Endothelial cell of umbilical vein (primary cell): ENCODE results near the gene DNAJC11. TPM values are rescaled to one million over a fixed set of nuclear protein-coding genes. Genes with fewer than 3 reads are reported as not detected.

ENCODE experiments used
- BruUV-seq: library from RNA; stranded (reverse); fragments of 400-500 nt; replicated peaks from 2 replicates; lab custom pipeline; 2021; lab: Mats Ljungman, UMichigan
- CTCF ChIA-PET: fragments of 300-600, 350-600 bp; sonication (Branson Sonifier 250); formaldehyde crosslinking; loops from one replicate; lab custom pipeline; 2021; ENCODE audit warnings: antibody characterized with exemption, inconsistent platforms; lab: Charles Lee
- POLR2A ChIA-PET: fragments of 300-600, 350-600 bp; sonication (Branson Sonifier 250); formaldehyde crosslinking; loops from one replicate; lab custom pipeline; 2021; ENCODE audit warnings: antibody characterized with exemption, inconsistent platforms; lab: Charles Lee
- DNase-seq: peaks from one replicate; pipeline ENCODE4 v3.0.0-alpha.2; 2011; ENCODE audit warnings: low read depth, low spot score
- FAIRE-seq: peaks from 2 replicates; lab custom pipeline; 2011; peaks lifted over from hg19 to GRCh38; lab: Jason Lieb, UNC
- H2AFZ ChIP-seq: 2 replicates; pipeline ENCODE4 v1.6.0; 2012; ENCODE audit warnings: low read depth, low read length, control low read depth, inconsistent platforms
- H3K27ac ChIP-seq: 2 replicates; pipeline ENCODE4 v1.5.1; 2011; ENCODE audit warnings: low read depth, mild to moderate bottlenecking, control low read depth, low read length, moderate library complexity; ENCODE audit not compliant: insufficient read depth
- H3K27me3 ChIP-seq, 2 experiments: 2 replicates each; pipeline versions ENCODE4 v1.6.0 to v1.6.1; 2011; ENCODE audit warnings: low read length in 2 of 2, mixed read lengths in 1 of 2; ENCODE audit not compliant: control insufficient read depth in 2 of 2, insufficient read depth in 2 of 2
- H3K36me3 ChIP-seq, 2 experiments: 2 replicates in 1 of 2; 3 replicates in 1 of 2; pipeline ENCODE4 v1.5.1; 2011; ENCODE audit warnings: low read length in 2 of 2, mild to moderate bottlenecking in 1 of 2, moderate library complexity in 1 of 2; ENCODE audit not compliant: control insufficient read depth in 2 of 2, insufficient read depth in 2 of 2; ENCODE audit errors: extremely low read depth in 1 of 2
- H3K4me1 ChIP-seq: 3 replicates; pipeline ENCODE4 v1.5.1; 2011; ENCODE audit warnings: mild to moderate bottlenecking, low read length; ENCODE audit not compliant: control insufficient read depth, insufficient read depth; ENCODE audit errors: extremely low read depth
- H3K4me2 ChIP-seq: 2 replicates; pipeline ENCODE4 v1.6.1; 2011; ENCODE audit warnings: low read length, control low read depth, mixed read lengths; ENCODE audit not compliant: insufficient read depth
- H3K4me3 ChIP-seq, 3 experiments: fragments of 200-600 bp in 1 of 3; sonication (generic), shearing (Covaris generic) in 1 of 3; replicated peaks in 1 of 3; 2 replicates each; pipeline ENCODE4 v1.5.1; 2011 to 2016; ENCODE audit warnings: control low read depth in 3 of 3, low read length in 3 of 3, mild to moderate bottlenecking in 2 of 3, inconsistent platforms in 1 of 3, low read depth in 1 of 3, moderate library complexity in 1 of 3; ENCODE audit not compliant: insufficient read depth in 1 of 3
- H3K79me2 ChIP-seq: 2 replicates; pipeline ENCODE4 v1.6.0; 2012; ENCODE audit warnings: low read length, inconsistent platforms; ENCODE audit not compliant: control insufficient read depth, insufficient read depth
- H3K9ac ChIP-seq: replicated peaks from 2 replicates; pipeline ENCODE3; 2011; ENCODE audit warnings: low read length, control low read depth; ENCODE audit not compliant: insufficient read depth; ENCODE audit errors: extremely low read depth
- H3K9me1 ChIP-seq: replicated peaks from 3 replicates; pipeline ENCODE4 v1.6.0; 2011; ENCODE audit warnings: mild to moderate bottlenecking, low read length; ENCODE audit not compliant: control insufficient read depth, insufficient read depth; ENCODE audit errors: extremely low read depth
- H3K9me3 ChIP-seq: replicated peaks from 2 replicates; pipeline ENCODE4 v1.5.1; 2012; ENCODE audit warnings: low read length, inconsistent platforms; ENCODE audit not compliant: control insufficient read depth, insufficient read depth
- H4K20me1 ChIP-seq: replicated peaks from 2 replicates; pipeline ENCODE3; 2011; ENCODE audit warnings: mild to moderate bottlenecking, low read length; ENCODE audit not compliant: control insufficient read depth, insufficient read depth; ENCODE audit errors: extremely low read depth
- JUN ChIP-seq: IDR thresholded peaks from 2 replicates; pipeline ENCODE4 v1.6.1; 2011; ENCODE audit warnings: borderline replicate concordance, low read depth; ENCODE audit not compliant: insufficient read length, insufficient read depth
- MYC ChIP-seq: IDR thresholded peaks from one replicate; pipeline ENCODE4 v1.6.1; 2011; ENCODE audit warnings: mild to moderate bottlenecking, low read depth, low read length
- POLR2A ChIP-seq: IDR thresholded peaks from 2 replicates; pipeline ENCODE4 v1.6.1; 2012; ENCODE audit warnings: low read depth, mild to moderate bottlenecking, control low read depth, low read length
- POLR2AphosphoS5 ChIP-seq: IDR thresholded peaks from 2 replicates; pipeline ENCODE4 v1.6.1; 2012; ENCODE audit warnings: low read depth, mild to moderate bottlenecking, control low read depth, low read length, moderate library complexity; ENCODE audit not compliant: insufficient read depth
- dilution Hi-C: fragments of 300-500 bp; cut with MboI; formaldehyde crosslinking; loops from one replicate; pipeline ENCODE4 v1.15.0; 2019; ENCODE audit warnings: low sequenced_read_pairs; ENCODE audit not compliant: extremely low pct_ligation_motif_present
- intact Hi-C: fragments of 100-400 bp; cut with micrococcal nuclease; formaldehyde crosslinking; loops from one replicate; pipeline ENCODE4 v1.10.0; 2022
- polyA plus RNA-seq, 4 experiments: library from polyadenylated mRNA; depleted of rRNA in 3 of 4; stranded (reverse) in 3 of 4; unstranded in 1 of 4; fragments of >200 nt; gene quantifications; 2 replicates each; pipeline versions ENCODE4 v1.2.1 to v1.2.3, GENCODE V29; 2011 to 2012; ENCODE audit warnings: missing spikeins in 1 of 4
- total RNA-seq: library from RNA; stranded (reverse); gene quantifications from 2 replicates; pipeline ENCODE4 v1.2.3, GENCODE V29; 2021
- TF ChIP-seq, protein P1 (sequence below), 2 donors: IDR thresholded peaks; 1 replicate in 1 of 2; 2 replicates in 1 of 2; pipeline ENCODE4 v1.5.1; 2011; ENCODE audit warnings: low read length in 2 of 2, mild to moderate bottlenecking in 2 of 2, moderate library complexity in 2 of 2, control low read depth in 1 of 2, inconsistent platforms in 1 of 2, low read depth in 1 of 2; ENCODE audit not compliant: insufficient read depth in 1 of 2; ENCODE audit errors: extremely low read depth in 1 of 2

DNAJC11 gene
- total and polyA plus RNA-seq, 2 donors (not counting 3 experiments of a cell fraction or from before 2014, with no cell fraction given), result 31.1 to 64.3 TPM

- H2AFZ ChIP-seq, result no peak overlapping the region
- no peaks in the 10 kb centered on the region for H3K9me1 ChIP-seq
- peaks cover 6 to 45% of the 10 kb centered on the region in 2 experiments for H3K36me3 ChIP-seq
- H4K20me1 ChIP-seq, result no peaks in the 10 kb centered on the region
- peaks cover 47% of the 10 kb centered on the region for H3K79me2 ChIP-seq
- ChIA-PET POLR2A (no interaction called here), CTCF (interaction anchor here (1.4 kb wide), 1 partner anchor 50 kb away, joined by 5 read pairs; no protein-coding TSS in a partner anchor)
- no peaks in the 10 kb centered on the region for H3K27me3 ChIP-seq
- intact Hi-C loops (no loop called here), dilution Hi-C loops (no loop called here)
- no peak overlapping the region for H3K9ac ChIP-seq
- no peaks in the 10 kb centered on the region for H3K9me3 ChIP-seq
- no peak overlapping the region for H3K4me3 ChIP-seq
- no peak overlapping the region for H3K27ac ChIP-seq
- FAIRE-seq (no peak), DNase-seq (no peak)
- H3K4me1 ChIP-seq, result peaks cover 6% of the 10 kb centered on the region
- H3K4me2 ChIP-seq, result no peak overlapping the region
- no TSS peak for BruUV-seq
- TF ChIP-seq JUN (no peak), MYC (no peak), POLR2A (no peak), POLR2AphosphoS5 (no peak)
Observed at GRCh38 chr1:6596351-6596750, 105.3 kb downstream of the DNAJC11 start.

- H3K27ac ChIP-seq, result no peak overlapping the region
- intact Hi-C loops, result no loop called here
- H3K79me2 ChIP-seq, result peaks cover 36% of the 10 kb centered on the region
- FAIRE-seq (no peak), DNase-seq (no peak)
- no peak overlapping the region for H3K9ac ChIP-seq
- dilution Hi-C loops, result no loop called here
- no peaks in the 10 kb centered on the region for H3K9me1 ChIP-seq
- no peak overlapping the region for H2AFZ ChIP-seq
- no peaks in the 10 kb centered on the region for H3K4me1 ChIP-seq
- H3K27me3 ChIP-seq, result no peaks in the 10 kb centered on the region
- H3K4me3 ChIP-seq, result no peak overlapping the region
- no peak overlapping the region for H3K4me2 ChIP-seq
- CTCF ChIA-PET, result no interaction called here
- POLR2A ChIA-PET, result no interaction called here
- H3K9me3 ChIP-seq, result no peaks in the 10 kb centered on the region
- TF ChIP-seq POLR2AphosphoS5 (no peak), POLR2A (no peak)
- TF ChIP-seq, protein P1, sequence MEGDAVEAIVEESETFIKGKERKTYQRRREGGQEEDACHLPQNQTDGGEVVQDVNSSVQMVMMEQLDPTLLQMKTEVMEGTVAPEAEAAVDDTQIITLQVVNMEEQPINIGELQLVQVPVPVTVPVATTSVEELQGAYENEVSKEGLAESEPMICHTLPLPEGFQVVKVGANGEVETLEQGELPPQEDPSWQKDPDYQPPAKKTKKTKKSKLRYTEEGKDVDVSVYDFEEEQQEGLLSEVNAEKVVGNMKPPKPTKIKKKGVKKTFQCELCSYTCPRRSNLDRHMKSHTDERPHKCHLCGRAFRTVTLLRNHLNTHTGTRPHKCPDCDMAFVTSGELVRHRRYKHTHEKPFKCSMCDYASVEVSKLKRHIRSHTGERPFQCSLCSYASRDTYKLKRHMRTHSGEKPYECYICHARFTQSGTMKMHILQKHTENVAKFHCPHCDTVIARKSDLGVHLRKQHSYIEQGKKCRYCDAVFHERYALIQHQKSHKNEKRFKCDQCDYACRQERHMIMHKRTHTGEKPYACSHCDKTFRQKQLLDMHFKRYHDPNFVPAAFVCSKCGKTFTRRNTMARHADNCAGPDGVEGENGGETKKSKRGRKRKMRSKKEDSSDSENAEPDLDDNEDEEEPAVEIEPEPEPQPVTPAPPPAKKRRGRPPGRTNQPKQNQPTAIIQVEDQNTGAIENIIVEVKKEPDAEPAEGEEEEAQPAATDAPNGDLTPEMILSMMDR (IDR thresholded peaks at IDR 0.05; ENCODE audit: extremely low read depth in 1 of 2, insufficient read depth in 1 of 2, low read depth in 1 of 2, low read length in 2 of 2), result no peak
- peaks cover 6 to 45% of the 10 kb centered on the region in 2 experiments for H3K36me3 ChIP-seq
- no TSS peak for BruUV-seq
- no peaks in the 10 kb centered on the region for H4K20me1 ChIP-seq
Observed at GRCh38 chr1:6594977-6595740, 106.5 kb downstream of the DNAJC11 start.
